GM19351 (cell line): ENCODE data around the gene POLE.

Source experiments
- ATAC-seq: cut with Tn5 transposase; IDR thresholded peaks from one replicate; pipeline ENCODE4 v1.9.1; 2021; ENCODE audit warnings: mild to moderate bottlenecking, moderate library complexity; ENCODE audit not compliant: unreplicated experiment

POLE gene

DNA sequence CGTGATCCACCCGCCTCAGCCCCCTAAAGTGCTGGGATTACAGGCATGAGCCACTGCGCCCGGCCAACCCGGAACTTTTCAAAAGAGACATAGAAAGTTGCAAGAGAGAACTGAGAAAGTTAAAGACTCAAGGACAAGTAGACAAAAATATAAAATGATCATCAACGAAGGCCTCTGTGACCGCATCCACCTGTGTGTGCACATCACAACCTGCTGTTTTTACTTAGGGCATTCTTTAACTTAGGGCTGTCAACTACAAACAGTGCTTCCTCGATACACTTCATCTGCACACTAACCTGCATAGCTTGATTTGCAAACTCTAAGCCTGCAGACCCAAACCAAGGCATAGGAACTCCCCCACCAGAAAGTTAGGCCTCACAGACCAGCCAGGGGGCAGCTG is 53.7 kb downstream of the POLE start:
- ATAC-seq, result no peak

DNA sequence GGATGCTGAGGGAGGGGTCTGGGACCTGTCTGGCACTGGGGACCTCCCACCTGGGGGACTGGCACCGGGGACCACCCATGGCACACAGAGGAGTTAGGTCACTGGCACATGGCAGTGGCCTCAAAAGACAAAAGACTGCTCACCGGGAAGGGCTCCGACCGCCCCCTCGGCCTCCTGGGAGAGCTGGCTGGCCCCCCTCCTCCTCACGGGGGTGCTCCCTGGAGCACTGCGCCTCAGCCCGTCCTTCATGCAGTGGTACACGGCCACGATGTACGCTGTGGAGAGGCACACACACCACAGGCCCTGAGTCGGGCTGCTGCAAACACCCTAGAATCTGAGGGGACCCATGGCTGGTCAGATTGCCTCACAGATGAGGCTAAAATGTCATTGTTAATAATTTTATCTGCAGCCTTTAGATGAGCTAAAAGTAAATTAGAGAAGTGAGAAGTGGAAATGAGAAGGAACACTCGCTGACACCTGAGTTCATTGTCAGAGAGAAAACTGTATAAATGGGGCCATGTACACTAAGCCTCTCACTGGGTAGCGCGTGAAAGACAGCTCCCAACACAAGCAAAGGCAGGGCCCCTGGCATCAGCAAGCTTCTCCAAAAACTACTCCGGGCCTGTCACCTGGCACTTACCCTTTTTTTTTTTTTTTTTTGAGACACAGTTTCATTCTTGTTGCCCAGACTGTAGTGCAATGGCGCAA is 54.5 kb downstream of the POLE start:
- no peak for ATAC-seq

DNA sequence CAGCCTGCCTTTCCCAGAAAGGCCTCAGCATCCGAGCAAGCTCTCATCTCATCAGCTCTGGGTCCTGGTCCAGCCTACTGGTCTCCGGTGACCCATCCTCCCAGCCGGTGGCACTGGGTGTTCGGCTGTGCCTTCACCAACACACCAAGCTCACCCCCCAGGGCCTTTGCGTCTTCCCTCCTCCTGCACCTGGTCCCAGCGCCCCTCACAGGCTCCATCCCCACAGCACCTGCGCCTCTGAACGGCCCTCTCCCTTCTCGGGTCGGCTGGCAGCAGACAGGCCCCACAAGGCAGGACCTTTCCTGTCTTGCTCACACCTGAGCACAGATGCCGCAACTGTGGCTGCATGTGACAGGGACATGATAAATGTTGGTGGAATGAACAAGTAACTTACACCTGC is 55.5 kb downstream of the POLE start:
- ATAC-seq, result no peak

DNA sequence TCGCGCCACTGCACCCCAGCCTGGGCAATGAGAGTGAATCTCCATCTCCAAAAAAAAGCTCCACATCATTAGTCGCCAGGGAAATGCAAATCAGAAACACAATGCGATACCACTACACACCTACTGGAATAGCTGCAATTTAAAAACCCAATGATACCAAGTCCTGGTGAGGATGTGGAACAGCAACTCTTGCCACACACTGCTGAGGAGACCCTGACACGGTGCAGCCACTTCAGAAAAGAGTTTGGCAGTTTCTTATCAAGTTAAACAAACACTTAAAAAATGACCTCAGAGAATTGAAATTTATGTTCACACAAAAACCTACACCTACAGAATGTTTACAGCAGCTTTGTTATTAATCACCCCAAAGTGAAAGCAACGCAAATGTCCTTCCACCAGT is 56.5 kb downstream of the POLE start:
- no peak for ATAC-seq

DNA sequence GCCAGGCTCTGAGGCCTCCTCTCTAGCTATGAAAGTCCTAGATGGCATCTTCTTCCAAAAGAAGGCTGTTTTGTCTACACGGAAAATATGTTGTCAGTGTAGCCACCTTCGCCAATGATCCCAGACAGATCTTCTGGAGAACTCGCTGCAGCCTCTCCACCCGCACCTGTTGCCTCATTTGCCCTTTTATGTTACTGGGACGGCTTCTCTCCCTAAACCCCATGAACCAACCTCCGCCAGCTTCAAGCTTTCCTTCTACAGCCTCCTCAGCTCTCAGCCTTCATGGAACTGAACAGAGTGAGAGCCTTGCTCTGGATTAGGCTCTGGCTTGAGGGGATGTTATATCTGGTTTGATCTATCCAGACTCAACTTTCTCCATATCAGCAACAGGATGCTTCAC is 57.8 kb downstream of the POLE start:
- ATAC-seq, result no peak

DNA sequence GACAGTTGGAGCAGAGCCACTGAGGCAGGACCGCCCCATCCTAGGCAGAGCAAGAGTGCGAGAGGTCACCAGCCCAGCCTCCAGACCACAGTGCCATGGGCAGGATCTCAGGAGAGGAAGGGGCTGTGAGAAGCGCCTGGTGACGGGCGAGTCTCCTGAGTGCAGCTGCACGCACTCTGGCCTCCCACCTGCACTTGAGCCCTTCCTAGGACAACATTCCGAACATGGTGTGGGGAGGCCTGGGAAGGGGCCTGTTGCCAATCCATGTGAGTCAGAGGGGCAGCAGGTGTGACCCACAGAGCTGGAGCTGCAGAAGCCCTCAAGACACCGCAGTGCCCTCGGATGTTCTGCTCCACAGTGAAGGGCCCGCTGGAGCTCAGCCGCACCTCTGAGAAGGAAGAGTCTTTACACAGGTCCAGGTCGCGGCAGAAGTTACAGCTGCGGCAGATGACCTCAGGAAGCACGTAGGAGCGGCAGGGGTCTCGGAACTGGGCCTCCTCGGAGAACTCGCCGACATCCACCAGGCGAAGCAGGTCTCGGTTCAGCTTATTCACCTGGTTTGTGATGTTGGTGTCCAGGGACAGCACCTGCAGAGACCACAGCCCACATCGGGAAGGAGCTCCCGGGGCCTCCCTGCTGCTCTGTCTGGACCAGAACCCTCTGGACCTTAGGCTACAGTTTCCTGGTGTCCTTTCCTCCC is 61.3 kb downstream of the POLE start:
- no peak for ATAC-seq

DNA sequence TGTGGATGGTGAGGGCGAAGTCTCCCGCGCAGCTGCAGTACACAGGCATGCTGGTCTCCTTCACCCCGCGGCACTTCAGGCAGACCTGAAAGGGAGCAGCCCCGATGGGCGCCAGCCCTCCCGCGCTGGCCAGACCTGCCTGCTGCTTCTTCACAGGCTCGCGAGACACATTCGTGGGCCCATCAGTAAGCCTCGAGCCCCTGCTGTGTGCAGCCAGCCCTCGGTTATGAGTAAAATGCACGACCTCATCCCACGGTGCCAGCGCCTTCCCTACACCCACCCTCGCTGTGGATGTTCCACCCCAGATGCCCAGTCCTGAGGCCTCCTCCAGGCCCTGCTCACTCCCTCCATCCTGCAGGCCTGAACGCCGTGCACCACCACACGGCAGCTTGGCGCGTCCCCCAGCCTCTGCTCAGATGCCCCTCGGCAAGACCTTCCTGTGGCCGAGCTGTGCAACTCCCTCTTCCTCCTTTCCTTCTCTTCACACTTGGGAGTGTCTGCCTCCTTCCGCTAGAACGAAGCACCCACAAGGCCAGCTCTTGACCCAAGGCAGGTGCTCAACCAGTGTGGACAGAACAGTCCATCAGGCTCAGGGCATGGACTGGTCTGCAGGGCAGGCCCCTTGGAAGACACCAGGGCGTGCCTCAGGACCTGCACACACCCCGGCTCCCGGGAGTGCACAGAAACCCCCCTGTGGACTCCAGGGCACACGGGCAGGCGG is 62.1 kb downstream of the POLE start:
- ATAC-seq, result no peak

DNA sequence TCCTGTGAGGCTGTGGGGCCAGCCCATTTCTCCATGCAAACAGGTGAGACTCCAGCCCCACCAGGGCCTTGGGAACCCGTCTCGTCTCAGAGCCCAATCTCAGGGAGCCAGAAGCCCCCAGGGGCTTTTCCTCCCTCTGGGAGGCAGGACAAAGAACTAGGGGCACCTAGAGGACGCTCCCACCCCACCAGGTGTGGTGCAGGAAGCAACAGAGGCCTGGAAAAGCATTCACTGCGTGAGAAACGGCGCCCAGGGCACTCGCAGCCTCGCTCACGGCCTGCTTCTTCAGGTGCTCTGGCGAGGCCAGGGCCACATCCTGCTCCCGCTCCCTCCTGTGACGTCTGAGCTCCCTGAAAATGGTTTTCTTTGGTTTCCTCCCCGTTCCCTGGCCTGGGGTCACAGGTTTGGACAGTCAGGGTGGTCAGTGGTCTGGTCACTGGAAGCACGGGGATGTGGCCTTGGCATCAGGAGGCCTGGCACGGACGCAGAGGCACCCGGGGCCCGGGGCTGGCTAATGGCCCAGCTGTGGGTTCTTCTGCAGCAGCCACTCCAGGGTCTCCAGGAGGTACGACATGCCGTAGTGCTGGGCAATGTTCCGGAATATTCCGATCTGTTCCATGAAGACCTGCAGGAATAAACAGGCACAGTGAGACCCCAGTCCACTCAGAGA is 62.8 kb downstream of the POLE start:
- no peak for ATAC-seq

DNA sequence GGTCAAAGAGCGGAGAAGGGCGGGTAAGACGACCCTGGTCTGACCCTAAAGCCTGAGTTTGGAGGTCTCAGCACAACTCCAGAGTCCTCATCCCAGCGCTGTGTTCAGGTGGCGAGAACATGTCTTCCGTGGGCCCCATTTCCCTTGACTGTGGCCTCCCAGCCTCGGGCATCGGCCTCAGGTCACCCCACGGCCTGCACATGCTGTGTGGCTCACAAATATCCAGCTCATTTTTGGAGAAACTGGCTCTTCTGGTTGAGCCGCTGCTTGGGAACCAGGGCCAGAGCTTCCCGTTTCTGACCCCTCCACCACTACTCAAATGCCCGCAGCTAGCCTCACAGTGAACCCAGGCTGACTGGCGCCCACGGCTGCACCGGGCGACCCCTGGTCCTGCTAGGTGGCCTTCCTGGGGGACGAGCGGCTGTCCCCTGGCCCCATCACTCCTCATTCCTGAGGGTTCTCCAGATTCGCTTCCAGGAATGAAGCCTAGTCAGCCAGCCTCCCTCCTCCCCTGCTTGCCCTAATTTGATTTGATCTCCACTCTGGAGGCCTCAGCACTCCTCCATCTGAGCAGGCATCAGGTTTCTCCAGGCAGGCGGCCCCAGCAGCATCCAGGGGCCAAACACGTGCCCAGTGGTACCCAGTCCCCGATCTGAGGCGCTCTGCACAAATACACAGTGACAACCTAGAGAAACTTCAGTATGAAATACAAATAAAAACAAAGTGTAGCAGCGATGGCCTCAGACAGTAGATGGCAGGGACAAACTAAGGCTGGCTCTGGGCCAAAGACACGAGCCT is 63.9 kb downstream of the POLE start:
- no peak for ATAC-seq

DNA sequence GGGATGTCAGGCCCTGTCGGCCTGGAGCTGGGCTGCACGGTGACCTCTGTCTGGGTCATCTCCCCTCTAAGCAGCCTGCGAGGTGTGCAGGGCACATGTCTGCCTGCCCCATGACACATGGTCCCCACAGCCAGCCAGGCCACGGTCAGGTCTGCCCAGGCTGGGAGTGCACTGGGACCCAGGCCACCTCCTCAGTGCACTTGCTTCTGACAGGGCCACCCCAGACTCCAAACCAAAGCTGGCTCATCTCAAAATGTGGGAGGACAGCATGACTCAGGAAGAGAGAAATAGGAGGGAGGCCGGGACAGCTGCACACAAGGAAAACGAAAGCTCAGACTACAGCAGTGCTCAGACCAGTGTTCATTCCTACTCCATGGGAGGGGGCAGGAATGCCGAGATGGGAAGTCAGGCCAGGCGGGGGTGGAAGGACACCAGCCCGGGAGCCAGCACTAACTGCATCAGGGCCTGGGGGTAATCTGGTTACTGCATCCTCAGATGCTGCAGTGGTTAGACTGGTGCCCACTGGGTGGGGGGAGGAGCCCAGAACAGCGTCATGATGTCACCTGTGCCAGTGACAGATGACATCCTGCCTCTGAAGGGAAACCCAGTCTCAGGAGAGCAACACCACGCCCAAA is 64.6 kb downstream of the POLE start:
- no peak for ATAC-seq

DNA sequence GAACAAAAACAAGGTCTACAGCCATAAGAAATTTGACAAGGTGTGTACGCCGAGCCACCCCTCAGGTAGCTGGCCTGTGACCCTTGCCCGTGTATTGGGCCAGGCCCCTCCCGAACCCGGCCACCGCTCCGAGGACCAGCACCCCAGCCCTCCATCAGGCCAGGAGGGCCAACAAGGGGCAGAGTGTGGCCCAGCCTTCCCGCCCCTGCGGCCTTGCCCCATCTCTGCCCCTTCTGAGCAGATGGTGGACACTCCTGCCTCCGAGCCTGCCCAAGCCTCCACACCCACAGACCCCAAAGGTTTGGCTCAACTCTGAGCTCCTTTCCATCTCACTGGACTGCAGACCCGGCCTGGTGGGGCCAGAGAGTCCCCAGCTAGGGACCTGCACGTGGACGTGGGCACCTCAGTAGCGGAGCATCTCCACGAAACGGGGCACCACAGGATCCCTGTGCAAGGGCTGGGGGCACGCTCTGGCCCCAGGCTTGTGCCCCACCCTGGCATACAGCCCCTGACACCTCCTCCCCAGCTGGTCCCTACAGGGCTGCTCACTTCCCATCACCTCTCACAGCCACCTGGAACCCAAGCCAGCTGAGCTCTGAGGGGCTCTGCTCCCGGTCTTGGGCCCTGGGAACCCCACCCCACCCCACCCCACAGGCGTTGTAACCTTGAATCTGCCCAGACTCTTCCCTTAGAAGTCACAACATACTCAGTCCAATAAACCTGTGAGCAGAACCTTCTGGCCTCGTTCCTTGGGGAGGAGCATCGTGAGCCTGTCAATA is 65.3 kb downstream of the POLE start:
- no peak for ATAC-seq

DNA sequence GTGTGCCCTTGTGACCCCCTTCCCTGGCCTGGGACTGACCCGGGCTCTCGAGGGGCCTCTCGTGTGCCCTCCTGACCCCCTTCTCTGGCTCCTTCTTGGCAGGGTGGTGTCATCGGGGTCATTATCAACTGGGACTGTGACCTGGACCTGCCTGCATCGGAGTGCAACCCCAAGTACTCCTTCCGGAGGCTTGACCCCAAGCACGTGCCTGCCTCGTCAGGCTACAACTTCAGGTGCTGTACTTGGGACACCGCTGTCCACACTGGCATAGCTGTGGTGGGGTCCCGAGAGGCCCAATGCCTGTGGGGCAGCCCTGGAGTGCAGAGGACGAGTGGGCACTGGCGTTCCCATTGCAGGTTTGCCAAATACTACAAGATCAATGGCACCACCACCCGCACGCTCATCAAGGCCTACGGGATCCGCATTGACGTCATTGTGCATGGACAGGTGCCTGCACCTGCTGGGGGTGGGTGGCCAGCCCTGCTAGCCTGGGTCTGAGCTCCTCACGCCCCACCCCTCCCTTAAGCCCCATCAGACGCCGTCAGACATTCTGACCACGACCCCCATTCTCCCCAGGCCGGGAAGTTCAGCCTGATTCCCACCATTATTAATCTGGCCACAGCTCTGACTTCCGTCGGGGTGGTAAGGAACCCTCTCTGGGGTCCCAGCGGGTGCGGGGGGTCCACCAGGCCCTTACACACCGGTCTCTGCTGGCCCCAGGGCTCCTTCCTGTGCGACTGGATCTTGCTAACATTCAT is 66.1 kb downstream of the POLE start:
- ATAC-seq, result no peak

DNA sequence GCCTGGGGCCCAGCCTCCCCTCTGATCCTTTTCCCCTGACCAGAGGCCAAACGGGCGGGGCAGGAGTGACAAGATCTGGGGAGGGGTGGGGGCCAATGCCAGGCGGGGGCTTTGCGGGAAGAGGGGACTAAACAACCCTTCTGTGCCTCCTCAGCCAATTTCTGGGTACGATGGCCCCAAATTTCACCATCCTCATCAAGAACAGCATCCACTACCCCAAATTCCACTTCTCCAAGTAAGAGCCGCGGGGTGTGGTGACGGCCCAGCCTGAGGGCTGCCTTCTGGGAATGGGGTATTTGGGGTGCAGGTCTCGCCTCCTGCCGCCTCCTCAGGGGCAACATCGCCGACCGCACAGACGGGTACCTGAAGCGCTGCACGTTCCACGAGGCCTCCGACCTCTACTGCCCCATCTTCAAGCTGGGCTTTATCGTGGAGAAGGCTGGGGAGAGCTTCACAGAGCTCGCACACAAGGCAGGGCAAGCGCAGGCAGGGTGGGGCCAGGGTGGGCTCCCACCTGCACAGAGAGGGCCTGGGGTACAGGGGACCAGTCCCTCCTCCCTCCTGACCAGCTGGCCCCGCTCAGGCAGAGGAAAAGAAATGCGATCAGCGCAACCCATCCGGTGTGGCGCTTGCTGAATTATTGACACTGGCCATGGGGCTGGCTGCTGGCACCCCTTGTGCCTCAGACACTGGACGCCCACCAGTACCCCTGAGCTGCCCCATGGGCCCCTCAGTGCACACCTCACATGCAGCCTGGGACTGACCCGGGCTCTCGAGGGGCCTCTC is 66.8 kb downstream of the POLE start:
- ATAC-seq, result no peak

DNA sequence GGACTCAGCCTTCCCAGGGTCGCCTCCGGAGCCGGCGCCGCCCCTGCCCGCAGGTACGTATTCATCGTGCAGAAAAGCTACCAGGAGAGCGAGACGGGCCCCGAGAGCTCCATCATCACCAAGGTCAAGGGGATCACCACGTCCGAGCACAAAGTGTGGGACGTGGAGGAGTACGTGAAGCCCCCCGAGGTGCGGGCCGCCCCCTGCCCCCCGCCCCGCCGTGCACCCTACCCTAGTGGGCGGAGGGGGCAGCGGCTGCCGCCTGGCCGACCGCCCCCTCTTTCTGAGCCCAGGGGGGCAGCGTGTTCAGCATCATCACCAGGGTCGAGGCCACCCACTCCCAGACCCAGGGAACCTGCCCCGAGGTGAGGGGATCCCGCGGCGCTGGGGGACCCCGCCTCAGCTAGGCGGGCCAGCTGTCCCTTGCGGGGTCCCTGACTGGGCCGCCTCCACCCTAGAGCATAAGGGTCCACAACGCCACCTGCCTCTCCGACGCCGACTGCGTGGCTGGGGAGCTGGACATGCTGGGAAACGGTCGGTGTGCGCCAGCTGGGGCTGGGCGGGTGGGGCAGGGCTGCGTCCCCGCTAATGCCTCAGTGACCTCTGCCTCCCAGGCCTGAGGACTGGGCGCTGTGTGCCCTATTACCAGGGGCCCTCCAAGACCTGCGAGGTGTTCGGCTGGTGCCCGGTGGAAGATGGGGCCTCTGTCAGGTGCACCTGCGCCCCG is 67.6 kb downstream of the POLE start:
- ATAC-seq, result no peak

DNA sequence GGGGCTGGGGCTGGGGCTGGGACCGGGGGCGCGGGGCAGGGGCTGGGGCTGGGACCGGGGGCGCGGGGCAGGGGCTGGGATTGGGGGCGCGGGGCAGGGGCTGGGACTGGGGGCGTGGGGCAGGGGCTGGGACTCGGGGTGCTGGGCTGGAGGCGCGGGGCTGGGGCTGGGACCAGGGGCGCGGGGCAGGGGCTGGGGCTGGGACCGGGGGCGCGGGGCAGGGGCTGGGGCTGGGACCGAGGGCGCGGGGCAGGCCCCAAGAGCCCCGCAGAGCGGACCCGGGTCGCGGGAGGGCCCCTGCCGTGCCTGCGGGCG is 68.1 kb downstream of the POLE start:
- ATAC-seq, result no peak

DNA sequence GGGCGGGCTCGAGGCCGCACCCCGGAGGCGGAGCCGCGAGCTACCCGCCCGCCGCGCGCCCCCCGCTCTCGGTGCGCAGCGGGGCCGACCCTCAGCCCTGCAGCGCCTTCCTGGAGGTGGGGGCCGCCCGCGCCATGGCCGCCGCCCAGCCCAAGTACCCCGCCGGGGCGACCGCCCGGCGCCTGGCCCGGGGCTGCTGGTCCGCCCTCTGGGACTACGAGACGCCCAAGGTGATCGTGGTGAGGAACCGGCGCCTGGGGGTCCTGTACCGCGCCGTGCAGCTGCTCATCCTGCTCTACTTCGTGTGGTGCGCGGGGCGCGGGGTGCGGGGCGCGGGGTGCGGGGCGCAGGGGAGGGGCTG is 68.5 kb downstream of the POLE start, which contains the start of gene P2RX2:
TSS of gene P2RX2 (plus strand) at position 94 of the 361 bp plus-strand sequence. CDS start at position 135, 41 bp downstream.
- no peak for ATAC-seq
